Spinal cord (tissue), 10 donors: ENCODE data around the gene PNPLA5. TPM values are rescaled to one million over a fixed set of nuclear protein-coding genes. Genes with fewer than 3 reads are reported as not detected.

Source experiments
- DNase-seq, 6 donors: peaks; one replicate each; pipeline versions ENCODE4 v3.0.0 to v3.0.0-alpha.2; 2013 to 2015; ENCODE audit warnings: low spot score in 6 of 6, low read depth in 4 of 6
- H3K27ac ChIP-seq: one replicate; pipeline ENCODE4 v1.5.1; 2013; ENCODE audit warnings: low read depth, low read length, control low read depth
- H3K27me3 ChIP-seq: one replicate; pipeline ENCODE4 v1.6.1; 2013; ENCODE audit warnings: low read length; ENCODE audit not compliant: control insufficient read depth, insufficient read depth
- H3K36me3 ChIP-seq: one replicate; pipeline ENCODE4 v1.6.1; 2013; ENCODE audit warnings: low read length; ENCODE audit not compliant: control insufficient read depth, insufficient read depth
- H3K4me1 ChIP-seq: one replicate; pipeline ENCODE4 v1.6.1; 2013; ENCODE audit warnings: low read length; ENCODE audit not compliant: control insufficient read depth, insufficient read depth
- H3K4me3 ChIP-seq: one replicate; pipeline ENCODE4 v1.5.1; 2013; ENCODE audit warnings: low read depth, low read length, control low read depth
- H3K9me3 ChIP-seq: one replicate; pipeline ENCODE4 v1.6.1; 2013; ENCODE audit warnings: low read length; ENCODE audit not compliant: control insufficient read depth, insufficient read depth
- WGBS: methylation state at CpG from one replicate; pipeline ENCODE4 v1.1.5; 2013; ENCODE audit warnings: missing lambda C conversion rate; ENCODE audit not compliant: insufficient coverage; 5-methylcytosine and 5-hydroxymethylcytosine counted together
- polyA plus RNA-seq, 2 donors: library from polyadenylated mRNA; unstranded; fragments of 120-200 nt; gene quantifications; one replicate each; pipeline ENCODE4 v1.2.1, GENCODE V29; 2013; ENCODE audit not compliant: insufficient read length in 2 of 2
- total RNA-seq, 2 donors: library from RNA; depleted of rRNA in 1 of 2; stranded (reverse); fragments of 120-200 nt in 1 of 2; fragments of >200 nt in 1 of 2; gene quantifications; one replicate each; pipeline versions ENCODE4 v1.2.3 to v1.2.4, GENCODE V29; 2013 to 2014
- donor health status: healthy.

PNPLA5 gene
- total and polyA plus RNA-seq, 4 donors, result 0.10 to 0.87 (median 0.26) TPM

GRCh38 chr22:43845981-43846380, 45.8 kb downstream of the PNPLA5 start:
- DNase-seq, result no peak
- Histone ChIP-seq H3K4me1 (peaks cover 13% of the 10 kb centered on the region), H3K27ac (no peak overlapping the region), H3K4me3 (no peak overlapping the region), H3K27me3 (no peaks in the 10 kb centered on the region), H3K9me3 (no peaks in the 10 kb centered on the region), H3K36me3 (peaks cover 17% of the 10 kb centered on the region)
- 72% methylated on average over 11 of the region's 11 CpGs for WGBS

- 85% methylated on average over 31 of the region's 31 CpGs for WGBS
- Histone ChIP-seq H3K36me3 (peaks cover 28% of the 10 kb centered on the region), H3K4me1 (peaks cover 13% of the 10 kb centered on the region), H3K9me3 (no peaks in the 10 kb centered on the region), H3K27ac (no peak overlapping the region), H3K27me3 (no peaks in the 10 kb centered on the region), H3K4me3 (no peak overlapping the region)
- DNase-seq, result no peak
Measured at GRCh38 chr22:43844560-43845545, 47.0 kb downstream of the PNPLA5 start.

GRCh38 chr22:43843783-43844530, 47.9 kb downstream of the PNPLA5 start:
- Histone ChIP-seq H3K4me1 (peaks cover 11% of the 10 kb centered on the region), H3K27ac (no peak overlapping the region), H3K36me3 (peaks cover 34% of the 10 kb centered on the region), H3K9me3 (no peaks in the 10 kb centered on the region), H3K4me3 (no peak overlapping the region), H3K27me3 (no peaks in the 10 kb centered on the region)
- WGBS, result 84% methylated on average over 15 of the region's 21 CpGs
- DNase-seq, result no peak

- Histone ChIP-seq H3K9me3 (no peaks in the 10 kb centered on the region), H3K36me3 (peaks cover 53% of the 10 kb centered on the region), H3K4me3 (no peak overlapping the region), H3K27ac (no peak overlapping the region), H3K27me3 (no peaks in the 10 kb centered on the region), H3K4me1 (peaks cover 3% of the 10 kb centered on the region)
- no peak for DNase-seq
- WGBS, result 94% methylated on average over 21 of the region's 21 CpGs
Measured at GRCh38 chr22:43841742-43842141, 50.1 kb downstream of the PNPLA5 start.

GRCh38 chr22:43840851-43841250, 51.0 kb downstream of the PNPLA5 start:
- no peak overlapping the region for H3K27ac ChIP-seq
- no peaks in the 10 kb centered on the region for H3K27me3 ChIP-seq
- DNase-seq, result no peak
- 77% methylated on average over 16 of the region's 16 CpGs for WGBS
- no peak overlapping the region for H3K4me3 ChIP-seq
- no peaks in the 10 kb centered on the region for H3K9me3 ChIP-seq
- H3K4me1 ChIP-seq, result peaks cover 3% of the 10 kb centered on the region
- peaks cover 59% of the 10 kb centered on the region for H3K36me3 ChIP-seq

GRCh38 chr22:43840431-43840830, 51.4 kb downstream of the PNPLA5 start:
- Histone ChIP-seq H3K27me3 (no peaks in the 10 kb centered on the region), H3K4me3 (no peak overlapping the region), H3K36me3 (peaks cover 63% of the 10 kb centered on the region), H3K27ac (no peak overlapping the region), H3K9me3 (no peaks in the 10 kb centered on the region), H3K4me1 (peaks cover 3% of the 10 kb centered on the region)
- no peak for DNase-seq
- 89% methylated on average over 13 of the region's 13 CpGs for WGBS

GRCh38 chr22:43839781-43840180, 52.0 kb downstream of the PNPLA5 start:
- DNase-seq, result no peak
- Histone ChIP-seq H3K36me3 (peaks cover 65% of the 10 kb centered on the region), H3K27ac (no peak overlapping the region), H3K4me3 (no peak overlapping the region), H3K9me3 (no peaks in the 10 kb centered on the region), H3K4me1 (peaks cover 3% of the 10 kb centered on the region), H3K27me3 (no peaks in the 10 kb centered on the region)
- 78% methylated on average over 8 of the region's 8 CpGs for WGBS

GRCh38 chr22:43838571-43839307, 53.1 kb downstream of the PNPLA5 start:
- 98% methylated on average over 23 of the region's 25 CpGs for WGBS
- DNase-seq, result no peak
- Histone ChIP-seq H3K36me3 (peaks cover 66% of the 10 kb centered on the region), H3K9me3 (no peaks in the 10 kb centered on the region), H3K4me1 (peaks cover 3% of the 10 kb centered on the region), H3K27ac (no peak overlapping the region), H3K4me3 (no peak overlapping the region), H3K27me3 (no peaks in the 10 kb centered on the region)

- Histone ChIP-seq H3K27me3 (no peaks in the 10 kb centered on the region), H3K27ac (no peak overlapping the region), H3K4me1 (peaks cover 3% of the 10 kb centered on the region), H3K9me3 (no peaks in the 10 kb centered on the region), H3K36me3 (peaks cover 72% of the 10 kb centered on the region), H3K4me3 (no peak overlapping the region)
- DNase-seq, result no peak
- WGBS, result 88% methylated on average over 9 of the region's 10 CpGs
Measured at GRCh38 chr22:43838161-43838560, 53.7 kb downstream of the PNPLA5 start.
